ENCODE measurements around the gene WDFY2.

The WDFY2 gene

GRCh38 chr13:51770681-51771417 lies 186.6 kb downstream of the WDFY2 start:
- DNase-seq, result no peak

GRCh38 chr13:51771418-51772104 lies 187.3 kb downstream of the WDFY2 start:
- DNase-seq, result no peak

- DNase-seq, result no peak
Measured at GRCh38 chr13:51772105-51772455, 187.8 kb downstream of the WDFY2 start.

- no peak for DNase-seq
Measured at GRCh38 chr13:51772781-51773180, 188.5 kb downstream of the WDFY2 start.

GRCh38 chr13:51773515-51773914 lies 189.3 kb downstream of the WDFY2 start:
- no peak for DNase-seq

- no peak for DNase-seq
Measured at GRCh38 chr13:51776179-51776578, 191.9 kb downstream of the WDFY2 start.

- no peak for DNase-seq
Measured at GRCh38 chr13:51777921-51778320, 193.7 kb downstream of the WDFY2 start.

GRCh38 chr13:51778392-51778791 lies 194.1 kb downstream of the WDFY2 start:
- DNase-seq, result no peak

GRCh38 chr13:51780099-51780498 lies 195.8 kb downstream of the WDFY2 start:
- DNase-seq, result no peak

GRCh38 chr13:51781246-51782022 lies 197.2 kb downstream of the WDFY2 start:
- DNase-seq, result no peak

GRCh38 chr13:51782026-51782710 lies 197.9 kb downstream of the WDFY2 start:
- DNase-seq, result no peak

GRCh38 chr13:51783428-51784094 lies 199.3 kb downstream of the WDFY2 start:
- no peak for DNase-seq

GRCh38 chr13:51784097-51784496 lies 199.8 kb downstream of the WDFY2 start:
- DNase-seq, result no peak

GRCh38 chr13:51785712-51786424 lies 201.6 kb downstream of the WDFY2 start:
- no peak for DNase-seq

GRCh38 chr13:51786425-51787265 lies 202.4 kb downstream of the WDFY2 start:
- DNase-seq, result no peak

- no peak for DNase-seq
Measured at GRCh38 chr13:51793570-51794271, 209.5 kb downstream of the WDFY2 start.

GRCh38 chr13:51794964-51795363 lies 210.7 kb downstream of the WDFY2 start:
- no peak for DNase-seq

- no peak for DNase-seq
Measured at GRCh38 chr13:51795419-51795818, 211.2 kb downstream of the WDFY2 start.

GRCh38 chr13:51796546-51796945 lies 212.3 kb downstream of the WDFY2 start:
- DNase-seq, result no peak
